ENCODE data around the gene GTSF1L.

GTSF1L gene

GRCh38 chr20:43744966-43745730, 18.3 kb upstream of the GTSF1L start:
- DNase-seq = peak; percentile 79

DNA sequence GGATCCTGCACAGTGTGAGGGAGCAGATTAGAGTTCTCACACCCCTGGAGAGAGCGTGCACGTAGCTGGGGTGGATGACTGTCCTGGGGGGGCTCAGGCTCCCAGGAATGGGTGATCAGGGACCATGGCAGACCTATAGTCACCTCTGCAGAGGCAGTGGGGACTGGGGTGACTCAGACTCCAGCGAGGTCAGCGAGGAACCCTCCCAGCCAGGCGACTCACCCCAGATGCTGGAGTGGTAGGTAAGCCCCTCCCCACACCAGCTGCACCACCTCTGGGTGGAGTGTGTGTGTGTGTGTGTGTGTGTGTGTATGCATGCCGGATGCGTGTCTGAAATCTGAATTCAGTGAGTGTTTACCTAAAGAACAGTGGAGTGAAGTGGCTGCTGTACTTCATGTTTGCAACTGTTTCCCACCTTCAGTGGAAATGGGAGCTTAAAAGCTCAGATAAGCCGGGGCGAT, 17.4 kb upstream of the GTSF1L start:
- no peak for DNase-seq

GRCh38 chr20:43740642-43741041, 13.8 kb upstream of the GTSF1L start:
- no peak for DNase-seq

GRCh38 chr20:43739148-43739749, 12.4 kb upstream of the GTSF1L start:
- no peak for DNase-seq

- no peak for DNase-seq
These were observed 11.1 kb upstream of the GTSF1L start for GRCh38 chr20:43737925-43738324.

- DNase-seq = peak; percentile 71
These were observed 9.9 kb upstream of the GTSF1L start for GRCh38 chr20:43736588-43737158.

- DNase-seq = no peak
These were observed 5.1 kb upstream of the GTSF1L start for GRCh38 chr20:43731927-43732326.

DNA sequence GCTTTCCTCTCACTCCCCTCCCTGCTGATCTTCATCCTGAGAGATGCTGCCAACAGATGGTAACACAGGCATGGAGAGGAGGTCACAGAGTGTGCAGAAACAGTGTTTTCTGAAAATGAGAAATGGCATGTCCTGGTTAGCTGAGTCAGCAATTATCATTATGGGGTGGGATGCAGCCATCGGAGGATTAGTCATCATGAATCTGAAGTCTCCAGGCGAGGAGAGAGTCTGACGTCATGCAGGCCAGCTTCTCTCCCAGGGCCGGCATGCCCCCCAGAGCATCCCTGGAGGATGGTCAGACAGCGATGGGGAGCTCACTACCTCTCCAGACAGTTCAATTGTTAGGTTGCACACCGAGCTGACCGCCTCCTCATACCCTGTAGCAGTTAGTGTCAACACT, 4.7 kb upstream of the GTSF1L start:
- no peak for DNase-seq

GRCh38 chr20:43728686-43729255, 2.0 kb upstream of the GTSF1L start:
- DNase-seq = peak; percentile 55

GRCh38 chr20:43727980-43728590, 1.3 kb upstream of the GTSF1L start:
- DNase-seq = no peak

DNA sequence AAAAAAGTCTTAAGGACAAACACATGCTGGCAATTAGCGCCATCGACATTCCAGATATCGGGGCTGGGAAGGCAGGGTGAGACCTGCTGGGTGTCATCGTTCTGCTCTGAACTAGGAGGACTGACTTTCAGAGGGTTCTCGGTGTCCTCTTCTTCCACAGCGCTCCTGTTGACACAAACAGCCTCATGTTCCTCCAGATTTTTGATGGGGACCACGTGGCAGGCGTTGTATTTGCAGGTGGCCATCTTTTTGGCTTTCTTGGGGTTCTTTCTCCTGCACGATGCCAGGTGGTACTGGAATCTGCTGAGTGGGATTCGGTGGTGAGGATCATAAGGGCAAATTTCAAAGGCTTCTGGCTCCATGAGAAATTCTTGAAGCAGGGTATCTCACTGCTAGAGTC, 469 bp downstream of the GTSF1L start:
- no peak for DNase-seq

DNA sequence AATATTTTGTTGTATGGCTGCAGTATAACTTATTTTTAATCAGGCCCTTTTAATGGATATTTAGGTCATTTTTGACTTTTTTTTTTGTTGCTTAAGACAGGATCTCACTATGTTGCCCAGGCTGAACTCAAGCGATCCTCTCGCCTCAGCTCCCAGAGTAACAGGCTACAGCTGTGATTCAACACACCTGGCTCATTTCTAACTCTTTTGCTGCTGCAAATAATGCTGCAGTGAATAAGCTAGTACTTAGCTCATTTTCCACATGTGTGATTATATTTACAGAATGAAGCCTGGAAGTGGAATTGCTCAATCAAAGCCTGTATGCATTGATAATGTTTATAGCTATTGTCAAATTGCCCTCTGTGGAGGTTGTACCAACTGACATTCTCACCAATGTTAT, 1.1 kb downstream of the GTSF1L start:
- DNase-seq = no peak

DNA sequence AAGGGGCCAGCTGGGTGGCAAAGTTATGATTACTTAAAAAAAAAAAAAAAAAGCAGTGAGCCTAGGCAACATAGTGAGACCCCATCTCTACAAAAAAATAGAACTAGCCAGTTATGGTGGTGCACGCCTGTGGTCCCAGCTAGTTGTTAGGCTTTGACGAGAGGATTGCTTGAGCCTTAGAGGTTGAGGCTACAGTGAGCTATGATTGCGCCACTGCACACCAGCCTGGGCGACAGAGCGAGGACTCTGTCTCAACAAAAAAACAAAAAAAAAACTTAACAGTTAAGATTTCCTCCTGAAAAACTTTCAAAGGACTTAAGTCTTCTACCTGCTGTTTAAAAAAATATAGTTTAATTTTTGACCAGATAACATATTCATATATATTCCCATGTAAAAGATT, 2.4 kb downstream of the GTSF1L start:
- peak; percentile 76 for DNase-seq

GRCh38 chr20:43723735-43724134, 3.1 kb downstream of the GTSF1L start:
- DNase-seq = peak; percentile 23

GRCh38 chr20:43723186-43723585, 3.6 kb downstream of the GTSF1L start:
- DNase-seq = no peak

- no peak for DNase-seq
These were observed 4.7 kb downstream of the GTSF1L start for GRCh38 chr20:43722153-43722505.

DNA sequence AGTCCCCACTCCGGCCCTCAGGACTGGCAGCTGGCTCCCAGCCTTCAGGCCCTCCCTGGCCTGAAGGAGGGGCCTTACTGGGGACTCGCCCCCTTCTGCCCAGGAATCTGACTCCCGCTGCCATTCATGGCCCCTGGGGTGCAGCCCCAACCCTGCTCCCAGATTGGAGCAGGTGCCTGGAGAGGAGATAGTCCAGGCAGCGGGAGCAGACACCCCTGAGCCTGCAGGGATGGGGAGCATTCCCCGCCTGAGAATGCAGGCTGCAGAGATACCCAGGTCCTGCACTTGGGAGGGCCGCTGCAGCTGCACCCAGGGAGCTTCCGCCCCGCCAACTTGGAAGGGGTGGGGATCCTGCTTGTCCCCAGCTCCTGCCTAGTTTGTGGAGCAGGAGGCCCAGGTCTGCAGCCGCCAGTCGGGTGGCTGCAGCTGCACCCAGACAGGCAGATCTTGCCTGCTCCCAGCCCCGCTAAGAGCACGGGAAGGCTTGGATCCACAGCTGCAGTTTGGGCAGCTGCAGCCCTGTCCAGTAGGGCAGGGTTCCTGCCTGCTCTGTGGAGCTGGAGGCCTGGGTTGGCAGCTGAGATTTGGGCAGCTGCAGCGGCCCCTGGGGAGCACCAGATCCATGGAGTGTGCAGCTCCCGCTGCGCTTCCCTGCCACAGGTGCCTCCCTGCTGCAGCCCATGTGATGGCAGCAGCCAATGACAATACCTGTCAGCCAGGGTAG, 5.2 kb downstream of the GTSF1L start:
- DNase-seq = no peak

DNA sequence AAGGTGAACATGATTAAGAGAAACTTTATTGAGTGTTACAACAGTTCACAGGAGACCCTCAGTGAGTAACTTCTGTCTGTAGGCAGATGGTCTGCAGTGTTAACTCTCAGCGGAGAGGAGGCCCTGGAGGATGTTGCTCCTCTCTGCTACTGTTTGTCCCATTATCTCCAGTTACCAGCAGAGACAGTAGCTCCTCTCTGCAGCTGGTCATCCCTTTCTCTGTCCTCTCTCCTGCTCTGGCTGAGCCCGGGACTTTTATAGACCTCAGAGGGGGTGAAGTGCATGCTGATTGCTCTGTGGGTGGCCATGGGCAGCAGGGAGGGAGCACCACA, 5.7 kb downstream of the GTSF1L start:
- no peak for DNase-seq

GRCh38 chr20:43720007-43720406, 6.8 kb downstream of the GTSF1L start:
- no peak for DNase-seq

- DNase-seq = no peak
These were observed 9.2 kb downstream of the GTSF1L start for GRCh38 chr20:43717616-43717995.

DNA sequence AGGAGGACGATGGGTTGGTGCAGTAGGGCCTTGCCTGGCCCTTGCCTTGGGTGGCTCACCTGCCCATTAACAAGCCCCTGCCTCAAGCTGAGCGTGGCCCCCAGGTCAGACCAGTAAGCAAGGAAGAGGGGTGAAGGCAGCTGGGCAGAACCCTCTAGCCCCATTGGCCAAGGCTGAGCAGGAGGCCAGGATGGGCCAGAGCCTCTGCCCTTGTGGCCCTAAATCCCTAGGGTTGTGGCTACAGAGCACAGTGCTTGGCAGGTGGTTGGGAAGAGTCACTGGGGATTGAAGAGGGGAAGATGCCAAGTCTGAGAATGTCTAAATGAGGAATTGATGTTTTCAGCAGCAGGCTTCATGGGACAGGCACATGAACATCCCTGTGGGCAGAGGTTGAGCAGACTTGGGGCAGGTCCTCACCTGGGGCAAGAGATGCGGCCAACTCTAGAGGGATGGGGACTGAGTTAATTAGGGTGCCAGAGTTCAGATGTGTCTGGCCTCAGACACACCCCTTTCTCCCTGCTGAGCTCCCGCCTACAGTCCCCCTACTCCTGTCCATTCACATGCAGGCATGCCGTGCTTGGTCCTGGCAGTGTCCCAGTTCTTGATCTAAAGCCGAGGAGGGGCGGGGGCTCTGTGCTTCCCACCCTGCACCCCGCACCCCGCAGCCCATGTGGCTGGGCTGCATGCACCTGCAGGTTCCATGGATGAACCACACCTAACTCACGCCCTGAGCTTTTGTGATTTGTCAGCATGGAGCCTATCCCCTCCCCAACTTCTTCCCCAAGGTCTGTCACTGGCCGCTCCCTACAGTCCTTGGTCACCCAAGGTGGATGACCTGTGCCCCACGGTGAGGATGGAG, 9.8 kb downstream of the GTSF1L start:
- no peak for DNase-seq

GRCh38 chr20:43716123-43716522, 10.7 kb downstream of the GTSF1L start:
- DNase-seq = no peak
